ENCODE data around the gene CEACAM21.
A peak's percentile ranks its signal among the peaks of the same experiment; 100 is the strongest.

The CEACAM21 gene

GRCh38 chr19:41587101-41587837, 11.3 kb downstream of the CEACAM21 start:
- DNase-seq: no peak

- no peak for DNase-seq
Measured at GRCh38 chr19:41587838-41588210, 11.9 kb downstream of the CEACAM21 start.

- DNase-seq: no peak
Measured at GRCh38 chr19:41588497-41589209, 12.7 kb downstream of the CEACAM21 start.

- no peak for DNase-seq
Measured at GRCh38 chr19:41589371-41589770, 13.4 kb downstream of the CEACAM21 start.

- no peak for DNase-seq
Measured at GRCh38 chr19:41590936-41591335, 15.0 kb downstream of the CEACAM21 start.

GRCh38 chr19:41591951-41592562, 16.1 kb downstream of the CEACAM21 start:
- no peak for DNase-seq

- peak; percentile 63 for DNase-seq
Measured at GRCh38 chr19:41595258-41595889, 19.4 kb downstream of the CEACAM21 start.

- DNase-seq: no peak
Measured at GRCh38 chr19:41595890-41596280, 19.9 kb downstream of the CEACAM21 start.

- DNase-seq: peak; percentile 81
Measured at GRCh38 chr19:41597600-41598041, 21.7 kb downstream of the CEACAM21 start.

GRCh38 chr19:41599175-41599966, 23.4 kb downstream of the CEACAM21 start:
- peak; percentile 32 for DNase-seq

- no peak for DNase-seq
Measured at GRCh38 chr19:41601771-41602170, 25.8 kb downstream of the CEACAM21 start.

GRCh38 chr19:41604831-41605230, 28.9 kb downstream of the CEACAM21 start:
- DNase-seq: peak; percentile 26

GRCh38 chr19:41606215-41606837, 30.4 kb downstream of the CEACAM21 start:
- DNase-seq: no peak

GRCh38 chr19:41607668-41608067, 31.7 kb downstream of the CEACAM21 start:
- no peak for DNase-seq

- no peak for DNase-seq
Measured at GRCh38 chr19:41610789-41611188, 34.8 kb downstream of the CEACAM21 start.

- no peak for DNase-seq
Measured at GRCh38 chr19:41612483-41612882, 36.5 kb downstream of the CEACAM21 start.

GRCh38 chr19:41615207-41615606, 39.2 kb downstream of the CEACAM21 start:
- no peak for DNase-seq

- DNase-seq: peak; percentile 50
Measured at GRCh38 chr19:41616792-41617621, 41.0 kb downstream of the CEACAM21 start.

- DNase-seq: no peak
Measured at GRCh38 chr19:41617941-41618730, 42.2 kb downstream of the CEACAM21 start.

- peak; percentile 38 for DNase-seq
Measured at GRCh38 chr19:41619018-41619556, 43.1 kb downstream of the CEACAM21 start.
